H9 (cell line): ENCODE data around the gene NUP188. TPM values are rescaled to one million over a fixed set of nuclear protein-coding genes. Genes with fewer than 3 reads are reported as not detected.

Source experiments
- DNase-seq: peaks from one replicate; pipeline ENCODE4 v3.0.0-alpha.2; 2017
- H2AFZ ChIP-seq: one replicate; pipeline ENCODE4 v1.6.1; 2013; ENCODE audit warnings: mild to moderate bottlenecking, low read length, control low read depth, moderate library complexity
- H2AK5ac ChIP-seq: 2 replicates; pipeline ENCODE4 v1.6.1; 2013; ENCODE audit warnings: low read length, control low read depth, mixed read lengths; ENCODE audit not compliant: insufficient read length
- H2BK120ac ChIP-seq: one replicate; pipeline ENCODE4 v1.6.1; 2013; ENCODE audit warnings: low read depth, mild to moderate bottlenecking, low read length, control low read depth, inconsistent platforms; ENCODE audit not compliant: poor library complexity, severe bottlenecking
- H2BK12ac ChIP-seq: 2 replicates; pipeline ENCODE4 v1.6.1; 2013; ENCODE audit warnings: low read length, control low read depth, mixed read lengths, low read depth; ENCODE audit not compliant: insufficient read length
- H2BK15ac ChIP-seq: 2 replicates; pipeline ENCODE4 v1.6.1; 2013; ENCODE audit warnings: low read depth, low read length, control low read depth
- H2BK20ac ChIP-seq: one replicate; pipeline ENCODE4 v1.6.1; 2013; ENCODE audit warnings: low read depth, mild to moderate bottlenecking, low read length, control low read depth, inconsistent platforms; ENCODE audit not compliant: poor library complexity, severe bottlenecking
- H2BK5ac ChIP-seq: 2 replicates; pipeline ENCODE4 v1.6.1; 2013; ENCODE audit warnings: low read length, control low read depth, mixed read lengths; ENCODE audit not compliant: insufficient read length
- H3K14ac ChIP-seq: 2 replicates; pipeline ENCODE4 v1.6.1; 2013; ENCODE audit warnings: low read length, control low read depth; ENCODE audit not compliant: insufficient read depth
- H3K18ac ChIP-seq: 2 replicates; pipeline ENCODE4 v1.6.1; 2013; ENCODE audit warnings: low read depth, mild to moderate bottlenecking, mixed read lengths, low read length, control low read depth; ENCODE audit not compliant: insufficient read length
- H3K23ac ChIP-seq: 2 replicates; pipeline ENCODE4 v1.6.1; 2013; ENCODE audit warnings: low read length, control low read depth, mixed read lengths, low read depth; ENCODE audit not compliant: insufficient read length
- H3K23me2 ChIP-seq: 2 replicates; pipeline ENCODE4 v1.6.1; 2013; ENCODE audit warnings: low read depth, mild to moderate bottlenecking, mixed read lengths, low read length, control low read depth; ENCODE audit not compliant: insufficient read length, poor library complexity, severe bottlenecking
- H3K27ac ChIP-seq: 2 replicates; pipeline ENCODE4 v1.5.1; 2013; ENCODE audit warnings: low read length, control low read depth, mixed read lengths, low read depth; ENCODE audit not compliant: insufficient read length
- H3K27me3 ChIP-seq: 2 replicates; pipeline ENCODE4 v1.6.1; 2013; ENCODE audit warnings: low read length, control low read depth, inconsistent platforms; ENCODE audit not compliant: insufficient read depth
- H3K4ac ChIP-seq: 2 replicates; pipeline ENCODE4 v1.6.1; 2013; ENCODE audit warnings: low read depth, mild to moderate bottlenecking, control low read depth, inconsistent platforms, low read length, moderate library complexity
- H3K4me1 ChIP-seq: 2 replicates; pipeline ENCODE4 v1.6.1; 2013; ENCODE audit warnings: low read length, control low read depth, inconsistent platforms; ENCODE audit not compliant: insufficient read depth
- H3K4me2 ChIP-seq: 2 replicates; pipeline ENCODE4 v1.6.1; 2013; ENCODE audit warnings: low read length, control low read depth, mixed read lengths; ENCODE audit not compliant: insufficient read length, insufficient read depth
- H3K56ac ChIP-seq: 2 replicates; pipeline ENCODE4 v1.6.1; 2013; ENCODE audit warnings: low read depth, mild to moderate bottlenecking, mixed read lengths, low read length, control low read depth; ENCODE audit not compliant: insufficient read length
- H3K79me1 ChIP-seq: 2 replicates; pipeline ENCODE4 v1.6.1; 2013; ENCODE audit warnings: low read depth, mild to moderate bottlenecking, moderate library complexity, low read length, control low read depth, inconsistent platforms; ENCODE audit not compliant: insufficient read depth, poor library complexity, severe bottlenecking
- H3K79me2 ChIP-seq: 2 replicates; pipeline ENCODE4 v1.6.1; 2013; ENCODE audit warnings: low read length, control low read depth, inconsistent platforms; ENCODE audit not compliant: insufficient read depth
- H3K9ac ChIP-seq: 2 replicates; pipeline ENCODE4 v1.6.1; 2013; ENCODE audit warnings: low read length, control low read depth, mixed read lengths; ENCODE audit not compliant: insufficient read length; ENCODE audit errors: extremely low read depth
- H3K9me3 ChIP-seq: one replicate; pipeline ENCODE4 v1.6.1; 2013; ENCODE audit warnings: low read depth, low read length, inconsistent platforms; ENCODE audit not compliant: control insufficient read depth
- H3T11ph ChIP-seq: one replicate; pipeline ENCODE4 v1.6.1; 2013; ENCODE audit warnings: mild to moderate bottlenecking, low read length, control low read depth, inconsistent platforms
- H4K20me1 ChIP-seq: one replicate; pipeline ENCODE4 v1.6.1; 2013; ENCODE audit not compliant: control insufficient read depth, insufficient read length, insufficient read depth
- H4K5ac ChIP-seq: 2 replicates; pipeline ENCODE4 v1.6.1; 2013; ENCODE audit warnings: low read depth, mild to moderate bottlenecking, mixed read lengths, low read length, control low read depth; ENCODE audit not compliant: insufficient read length
- H4K8ac ChIP-seq: replicated peaks from 2 replicates; pipeline ENCODE4 v1.6.1; 2013; ENCODE audit warnings: low read length, control low read depth, mixed read lengths, low read depth; ENCODE audit not compliant: insufficient read length
- H4K91ac ChIP-seq: 2 replicates; pipeline ENCODE4 v1.6.1; 2013; ENCODE audit warnings: low read depth, mild to moderate bottlenecking, moderate library complexity, mixed read lengths, low read length, control low read depth; ENCODE audit not compliant: insufficient read length
- H3K27ac Mint-ChIP-seq, 3 experiments: 2 replicates in 2 of 3; 3 replicates in 1 of 3; pipeline ENCODE4 v1.8.0; 2020 to 2021; ENCODE audit warnings: mixed read lengths in 3 of 3, mild to moderate bottlenecking in 1 of 3, moderate library complexity in 1 of 3
- H3K27me3 Mint-ChIP-seq: 2 replicates; pipeline ENCODE4 v1.8.0; 2021; ENCODE audit warnings: low read depth, mild to moderate bottlenecking, moderate library complexity, mixed read lengths
- H3K36me3 Mint-ChIP-seq, 3 experiments: 2 replicates in 2 of 3; 3 replicates in 1 of 3; pipeline ENCODE4 v1.8.0; 2020 to 2021; ENCODE audit warnings: low read depth in 3 of 3, mixed read lengths in 3 of 3; ENCODE audit not compliant: insufficient read depth in 1 of 3
- H3K4me1 Mint-ChIP-seq, 2 experiments: 2 replicates each; pipeline ENCODE4 v1.8.0; 2020; ENCODE audit warnings: mixed read lengths in 2 of 2
- H3K4me3 Mint-ChIP-seq, 2 experiments: 2 replicates in 1 of 2; 3 replicates in 1 of 2; pipeline ENCODE4 v1.8.0; 2020 to 2021; ENCODE audit warnings: mild to moderate bottlenecking in 2 of 2, mixed read lengths in 2 of 2, moderate library complexity in 1 of 2
- H3K9me3 Mint-ChIP-seq, 2 experiments: 2 replicates in 1 of 2; 3 replicates in 1 of 2; pipeline ENCODE4 v1.8.0; 2020; ENCODE audit warnings: mild to moderate bottlenecking in 2 of 2, mixed read lengths in 2 of 2, moderate library complexity in 1 of 2
- CTCF ChIP-seq: fragments of 200-600 bp; sonication (generic); conservative IDR thresholded peaks from 3 replicates; pipeline ENCODE4 v1.8.0; 2021; ENCODE audit warnings: antibody characterized with exemption, mild to moderate bottlenecking
- WGBS: extraction: QIAGEN DNeasy Blood & Tissue Kit; methylation state at CpG from one replicate; pipeline ENCODE4 v1.1.7; 2013; ENCODE audit warnings: missing lambda C conversion rate, low lambda C conversion rate, mixed read lengths; ENCODE audit not compliant: insufficient read length; ENCODE audit errors: extremely low coverage; 5-methylcytosine and 5-hydroxymethylcytosine counted together
- total RNA-seq: library from RNA; stranded (reverse); gene quantifications from 2 replicates; pipeline ENCODE4 v1.2.1, GENCODE V29; 2021

Gene NUP188
- total RNA-seq, 1 experiment from 2014 or later = 101 TPM

DNA sequence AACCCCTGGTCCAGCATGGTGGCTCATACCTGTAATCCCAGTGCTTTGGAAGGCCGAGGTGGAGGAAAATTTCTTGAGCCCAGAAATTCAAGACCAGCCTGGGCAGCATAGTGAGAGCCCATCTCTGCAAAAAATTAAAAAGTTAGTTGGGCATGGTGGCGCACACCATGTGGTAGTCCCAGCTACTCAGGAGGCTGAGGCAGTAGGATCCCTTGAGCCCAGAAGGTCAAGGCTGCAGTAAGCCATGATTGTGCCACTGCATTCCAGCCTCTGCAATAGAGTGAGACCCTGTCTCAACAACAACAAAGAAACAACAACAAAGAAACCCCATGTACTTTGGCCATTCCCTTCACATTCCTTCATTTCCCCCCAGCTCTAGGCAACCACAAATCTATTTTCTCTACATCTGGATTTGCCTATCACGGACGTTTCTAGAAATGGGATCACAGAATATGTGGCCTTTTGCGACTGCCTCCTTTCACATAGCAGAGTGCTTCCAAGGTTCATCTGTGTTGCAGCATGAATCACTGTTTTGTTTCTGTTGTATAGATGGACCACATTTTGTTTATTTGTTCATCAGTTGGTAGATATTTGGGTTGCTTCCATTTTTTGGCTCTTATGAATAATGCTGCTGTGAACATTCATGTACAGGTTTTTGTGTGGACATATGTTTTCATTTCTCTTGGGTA is 106.8 kb downstream of the NUP188 start:
- H2AFZ ChIP-seq = no peak overlapping the region
- WGBS = no CpG with 5 or more reads among the region's 5 CpGs
- peaks cover 7 to 39% (median 20%) of the 10 kb centered on the region in 3 experiments; a peak in 6 of 7 replicates for H3K36me3 Mint-ChIP-seq
- H3K27ac ChIP-seq = no peak overlapping the region
- no peak overlapping the region for H2BK120ac ChIP-seq
- no peaks in the 10 kb centered on the region for H3K23me2 ChIP-seq
- H4K8ac ChIP-seq = no peak overlapping the region
- no peaks in the 10 kb centered on the region for H3K79me1 ChIP-seq
- H2BK20ac ChIP-seq = no peak overlapping the region
- H2BK5ac ChIP-seq = no peak overlapping the region
- H3K27me3 Mint-ChIP-seq = no peaks in the 10 kb centered on the region
- no peak overlapping the region for H3K4ac ChIP-seq
- no peak overlapping the region for H2AK5ac ChIP-seq
- TF ChIP-seq CTCF = no peak
- H3K56ac ChIP-seq = no peak overlapping the region
- H3K79me2 ChIP-seq = no peaks in the 10 kb centered on the region
- no peaks in the 10 kb centered on the region for H3K9me3 Mint-ChIP-seq
- H3K4me1 ChIP-seq = no peaks in the 10 kb centered on the region
- no peak overlapping the region for H4K91ac ChIP-seq
- H3K27ac Mint-ChIP-seq = no peak overlapping the region; a peak in 3 of 7 replicates
- H4K5ac ChIP-seq = no peak overlapping the region
- H4K20me1 ChIP-seq = peaks cover under 1% of the 10 kb centered on the region
- DNase-seq = no peak
- no peak overlapping the region for H3K9ac ChIP-seq
- no peaks in the 10 kb centered on the region for H3K9me3 ChIP-seq
- no peak overlapping the region for H3T11ph ChIP-seq
- no peak overlapping the region for H3K4me3 Mint-ChIP-seq
- no peak overlapping the region for H3K18ac ChIP-seq
- H3K4me1 Mint-ChIP-seq = no peaks in the 10 kb centered on the region
- no peak overlapping the region for H3K4me2 ChIP-seq
- no peak overlapping the region for H2BK12ac ChIP-seq
- H3K27me3 ChIP-seq = no peaks in the 10 kb centered on the region
- no peak overlapping the region for H3K14ac ChIP-seq
- no peak overlapping the region for H3K23ac ChIP-seq
- H2BK15ac ChIP-seq = no peak overlapping the region

Other genes with a start within 250 kb of the NUP188 start
- gene PKN3, start 245.2 kb upstream of the NUP188 start, total RNA-seq = 23.8 and 25.0 TPM in 2 replicates
- 42.8 and 45.8 TPM in 2 replicates for gene ZDHHC12, start 223.6 kb upstream of the NUP188 start, total RNA-seq
- 23.1 and 24.2 TPM in 2 replicates for gene ZER1, start 175.8 kb upstream of the NUP188 start, total RNA-seq
- 27.3 and 30.3 TPM in 2 replicates for gene TBC1D13, start 160.4 kb upstream of the NUP188 start, total RNA-seq
- 16.7 and 17.6 TPM in 2 replicates for gene ENDOG, start 129.2 kb upstream of the NUP188 start, total RNA-seq
- 86.3 and 91.8 TPM in 2 replicates for gene SPOUT1, start 117.9 kb upstream of the NUP188 start, total RNA-seq
- gene KYAT1, start 65.7 kb upstream of the NUP188 start, total RNA-seq = 14.6 and 15.2 TPM in 2 replicates
- gene LRRC8A, start 65.6 kb upstream of the NUP188 start, total RNA-seq = 76.0 and 79.2 TPM in 2 replicates
- 18.0 and 22.2 TPM in 2 replicates for gene PHYHD1, start 26.7 kb upstream of the NUP188 start, total RNA-seq
- gene DOLK, start 96 bp upstream of the NUP188 start, total RNA-seq = 20.1 and 20.2 TPM in 2 replicates
- 69.0 and 69.5 TPM in 2 replicates for gene SH3GLB2, start 80.6 kb downstream of the NUP188 start, total RNA-seq
- gene MIGA2, start 88.9 kb downstream of the NUP188 start, total RNA-seq = 37.8 and 38.8 TPM in 2 replicates
- gene DOLPP1, start 133.4 kb downstream of the NUP188 start, total RNA-seq = 42.6 and 43.3 TPM in 2 replicates
- gene CRAT, start 163.1 kb downstream of the NUP188 start, total RNA-seq = 15.0 and 15.7 TPM in 2 replicates
- gene PTPA, start 163.7 kb downstream of the NUP188 start, total RNA-seq = 140 and 145 TPM in 2 replicates
- 1.0 and 1.3 TPM in 2 replicates for gene IER5L, start 230.6 kb downstream of the NUP188 start, total RNA-seq